ENCODE results near the gene HAAO.

Gene HAAO

DNA sequence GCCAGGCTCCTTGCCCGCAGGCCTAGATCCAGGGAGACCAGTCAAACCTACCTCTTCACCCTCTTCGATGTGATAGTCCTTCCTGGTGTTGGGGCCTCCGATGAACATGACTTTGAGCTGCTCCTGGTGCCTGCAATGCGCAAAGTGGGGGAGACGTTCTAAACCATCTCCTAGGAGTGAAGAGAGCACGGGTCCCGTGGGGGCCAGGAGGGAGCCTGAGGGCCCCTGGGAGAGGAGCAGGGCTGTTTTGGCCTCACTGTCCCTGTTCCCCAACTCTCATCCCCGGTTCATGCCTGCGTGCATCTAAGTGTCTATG is 3.9 kb downstream of the HAAO start:
- CTCF ChIA-PET: no interaction called here
- POLR2A ChIA-PET: no interaction called here
- DNase-seq (ENCODE audit: extremely low spot score): no peak
- TF ChIP-seq SP1 (IDR thresholded peaks at IDR 0.05) (no peak), FOXM1 (IDR thresholded peaks at IDR 0.05; ENCODE audit: borderline replicate concordance) (no peak), BHLHE40 (IDR thresholded peaks at IDR 0.05; ENCODE audit: borderline replicate concordance) (no peak), SUZ12 (IDR thresholded peaks at IDR 0.05) (no peak), L3MBTL2 (conservative IDR thresholded peaks at IDR 0.05) (no peak), FOXA1 (IDR thresholded peaks at IDR 0.05) (no peak), NFRKB (IDR thresholded peaks at IDR 0.05) (no peak), TARDBP (IDR thresholded peaks at IDR 0.05) (no peak), HDGF (IDR thresholded peaks at IDR 0.05; ENCODE audit: borderline replicate concordance) (no peak), LEF1 (IDR thresholded peaks at IDR 0.05; ENCODE audit: borderline replicate concordance) (no peak), ELF4 (IDR thresholded peaks at IDR 0.05) (no peak), ZNF384 (IDR thresholded peaks at IDR 0.05) (no peak), FOXK2 (IDR thresholded peaks at IDR 0.05) (no peak), CTBP1 (IDR thresholded peaks at IDR 0.05; ENCODE audit: borderline replicate concordance) (no peak), ARNT (IDR thresholded peaks at IDR 0.05) (no peak)
- TF ChIP-seq, protein P1, sequence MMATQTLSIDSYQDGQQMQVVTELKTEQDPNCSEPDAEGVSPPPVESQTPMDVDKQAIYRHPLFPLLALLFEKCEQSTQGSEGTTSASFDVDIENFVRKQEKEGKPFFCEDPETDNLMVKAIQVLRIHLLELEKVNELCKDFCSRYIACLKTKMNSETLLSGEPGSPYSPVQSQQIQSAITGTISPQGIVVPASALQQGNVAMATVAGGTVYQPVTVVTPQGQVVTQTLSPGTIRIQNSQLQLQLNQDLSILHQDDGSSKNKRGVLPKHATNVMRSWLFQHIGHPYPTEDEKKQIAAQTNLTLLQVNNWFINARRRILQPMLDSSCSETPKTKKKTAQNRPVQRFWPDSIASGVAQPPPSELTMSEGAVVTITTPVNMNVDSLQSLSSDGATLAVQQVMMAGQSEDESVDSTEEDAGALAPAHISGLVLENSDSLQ (IDR thresholded peaks at IDR 0.05): no peak

DNA sequence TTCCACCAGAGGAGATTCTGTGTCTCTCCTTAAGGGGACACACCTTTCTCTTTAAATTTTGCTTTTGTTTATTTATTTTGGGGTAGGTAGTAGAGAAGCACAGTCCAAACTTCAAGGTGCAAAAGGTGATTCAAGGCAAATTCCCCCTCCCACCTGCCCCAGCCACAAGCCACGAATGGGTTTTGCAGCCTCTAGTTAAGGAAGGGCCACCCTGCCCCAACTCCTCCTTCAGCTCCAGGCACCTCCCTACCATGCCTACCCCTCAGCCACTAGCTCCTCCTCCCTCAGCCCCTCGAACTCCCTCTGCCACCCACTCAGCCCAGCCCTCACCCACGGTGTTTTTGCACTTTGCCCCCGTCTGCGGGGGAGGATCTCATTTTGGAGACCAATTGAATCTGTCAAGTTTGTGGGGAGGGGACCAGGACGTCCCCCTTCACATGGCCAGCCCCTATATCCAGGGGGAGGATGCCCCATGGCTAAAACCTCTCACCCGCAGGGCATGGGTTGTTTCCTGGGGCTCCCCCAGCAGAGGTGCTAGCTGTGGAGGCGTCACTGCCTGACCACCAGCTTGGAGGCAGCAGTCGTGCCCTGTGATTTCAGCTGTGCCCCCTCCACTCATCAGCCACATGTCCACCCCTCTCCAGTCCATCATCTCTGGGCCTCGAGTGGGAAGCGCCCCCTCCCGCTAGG is 4.5 kb downstream of the HAAO start:
- no peak for DNase-seq (ENCODE audit: extremely low spot score)
- ChIA-PET CTCF (no interaction called here), POLR2A (no interaction called here)
- no peak for TF ChIP-seq LEF1 (IDR thresholded peaks at IDR 0.05; ENCODE audit: borderline replicate concordance)
- no peak for TF ChIP-seq ARNT (IDR thresholded peaks at IDR 0.05)
- no peak for TF ChIP-seq TARDBP (IDR thresholded peaks at IDR 0.05)
- no peak for TF ChIP-seq BHLHE40 (IDR thresholded peaks at IDR 0.05; ENCODE audit: borderline replicate concordance)
- TF ChIP-seq ZNF384 (IDR thresholded peaks at IDR 0.05): no peak
- TF ChIP-seq ELF4 (IDR thresholded peaks at IDR 0.05): no peak
- no peak for TF ChIP-seq CTBP1 (IDR thresholded peaks at IDR 0.05; ENCODE audit: borderline replicate concordance)
- TF ChIP-seq SUZ12 (IDR thresholded peaks at IDR 0.05): no peak
- no peak for TF ChIP-seq FOXM1 (IDR thresholded peaks at IDR 0.05; ENCODE audit: borderline replicate concordance)
- TF ChIP-seq L3MBTL2 (conservative IDR thresholded peaks at IDR 0.05): no peak
- TF ChIP-seq, protein P1 (IDR thresholded peaks at IDR 0.05): no peak
- no peak for TF ChIP-seq SP1 (IDR thresholded peaks at IDR 0.05)
- no peak for TF ChIP-seq HDGF (IDR thresholded peaks at IDR 0.05; ENCODE audit: borderline replicate concordance)
- TF ChIP-seq NFRKB (IDR thresholded peaks at IDR 0.05): no peak
- no peak for TF ChIP-seq FOXA1 (IDR thresholded peaks at IDR 0.05)

DNA sequence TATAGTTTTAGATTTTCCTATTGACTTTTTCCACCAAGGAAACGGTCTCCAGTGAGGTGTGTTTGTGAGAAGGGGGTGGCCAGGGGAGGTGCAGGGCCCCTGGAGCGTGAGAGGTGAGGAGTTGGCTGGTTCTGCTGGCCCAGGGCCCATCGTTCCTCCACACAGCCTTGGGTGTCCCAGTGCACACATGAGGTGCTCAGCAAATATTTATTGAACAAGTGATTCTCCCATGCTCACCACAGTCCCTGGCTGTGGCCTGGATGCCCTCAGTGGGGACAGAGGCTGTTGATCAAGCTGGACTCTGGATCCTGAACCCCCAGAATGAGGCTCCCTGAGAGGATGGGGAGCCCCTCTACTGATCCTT is 5.0 kb downstream of the HAAO start:
- TF ChIP-seq CTBP1 (IDR thresholded peaks at IDR 0.05; ENCODE audit: borderline replicate concordance) (no peak), FOXK2 (IDR thresholded peaks at IDR 0.05) (no peak), SP1 (IDR thresholded peaks at IDR 0.05) (no peak), ZNF384 (IDR thresholded peaks at IDR 0.05) (no peak), FOXA1 (IDR thresholded peaks at IDR 0.05) (no peak), TARDBP (IDR thresholded peaks at IDR 0.05) (no peak), SUZ12 (IDR thresholded peaks at IDR 0.05) (no peak), FOXM1 (IDR thresholded peaks at IDR 0.05; ENCODE audit: borderline replicate concordance) (no peak), L3MBTL2 (conservative IDR thresholded peaks at IDR 0.05) (no peak), ELF4 (IDR thresholded peaks at IDR 0.05) (no peak), BHLHE40 (IDR thresholded peaks at IDR 0.05; ENCODE audit: borderline replicate concordance) (no peak), LEF1 (IDR thresholded peaks at IDR 0.05; ENCODE audit: borderline replicate concordance) (no peak), NFRKB (IDR thresholded peaks at IDR 0.05) (no peak), HDGF (IDR thresholded peaks at IDR 0.05; ENCODE audit: borderline replicate concordance) (no peak), ARNT (IDR thresholded peaks at IDR 0.05) (no peak)
- TF ChIP-seq, protein P1 (IDR thresholded peaks at IDR 0.05): no peak
- POLR2A ChIA-PET: no interaction called here
- no peak for DNase-seq (ENCODE audit: extremely low spot score)
- CTCF ChIA-PET: no interaction called here

DNA sequence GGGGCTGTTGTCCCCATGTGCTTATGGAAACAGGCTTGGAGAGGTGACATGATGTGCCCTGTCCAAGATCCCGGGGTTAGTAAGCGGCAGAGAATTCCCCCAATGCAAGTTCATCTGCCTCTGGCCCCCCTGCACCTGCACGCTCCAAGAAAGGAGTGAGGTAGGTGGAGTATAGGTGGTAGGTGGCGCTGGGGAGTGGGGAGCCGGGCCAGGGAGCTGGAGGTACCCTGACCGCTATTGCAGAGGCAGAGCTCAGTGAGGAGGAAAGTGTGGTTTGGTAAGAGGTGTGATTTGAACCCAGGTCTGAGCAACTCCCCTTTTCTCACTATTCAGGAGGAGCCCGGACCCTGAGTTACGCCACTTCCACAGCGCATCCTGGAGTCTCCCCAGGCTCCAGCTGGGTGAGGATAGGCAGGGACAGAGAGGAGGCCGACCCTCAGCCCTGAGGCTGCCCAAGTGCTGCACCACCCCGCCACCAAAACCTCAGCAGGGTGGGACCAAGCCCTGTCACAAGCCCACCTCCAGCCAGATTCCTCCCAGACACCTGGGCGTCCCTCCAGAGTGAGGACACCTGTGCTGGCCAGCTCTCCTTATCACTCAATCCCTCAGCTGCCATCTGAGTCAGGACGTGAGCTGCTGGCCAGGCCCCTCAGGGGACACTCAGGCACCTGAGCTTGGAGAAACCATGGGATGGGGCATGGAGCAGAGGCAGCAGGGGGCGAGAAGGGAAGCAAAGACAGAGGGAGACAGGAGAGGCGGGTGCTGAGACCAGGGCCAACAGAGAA is 5.6 kb downstream of the HAAO start:
- ChIA-PET POLR2A (no interaction called here), CTCF (no interaction called here)
- no peak for DNase-seq (ENCODE audit: extremely low spot score)

GRCh38 chr2:42784204-42784880 is 8.0 kb downstream of the HAAO start:
- no peak for DNase-seq (ENCODE audit: extremely low spot score)
- CTCF ChIA-PET: no interaction called here
- TF ChIP-seq FOXK2 (IDR thresholded peaks at IDR 0.05): no peak
- TF ChIP-seq SP1 (IDR thresholded peaks at IDR 0.05): no peak
- TF ChIP-seq SUZ12 (IDR thresholded peaks at IDR 0.05): no peak
- TF ChIP-seq FOXM1 (IDR thresholded peaks at IDR 0.05; ENCODE audit: borderline replicate concordance): no peak
- TF ChIP-seq NFRKB (IDR thresholded peaks at IDR 0.05): no peak
- TF ChIP-seq L3MBTL2 (conservative IDR thresholded peaks at IDR 0.05): no peak
- no peak for TF ChIP-seq CTBP1 (IDR thresholded peaks at IDR 0.05; ENCODE audit: borderline replicate concordance)
- TF ChIP-seq TARDBP (IDR thresholded peaks at IDR 0.05): no peak
- TF ChIP-seq LEF1 (IDR thresholded peaks at IDR 0.05; ENCODE audit: borderline replicate concordance): no peak
- no peak for TF ChIP-seq BHLHE40 (IDR thresholded peaks at IDR 0.05; ENCODE audit: borderline replicate concordance)
- TF ChIP-seq ZNF384 (IDR thresholded peaks at IDR 0.05): no peak
- TF ChIP-seq ELF4 (IDR thresholded peaks at IDR 0.05): no peak
- TF ChIP-seq, protein P1 (IDR thresholded peaks at IDR 0.05): no peak
- no peak for TF ChIP-seq ARNT (IDR thresholded peaks at IDR 0.05)
- no peak for TF ChIP-seq FOXA1 (IDR thresholded peaks at IDR 0.05)
- no peak for TF ChIP-seq HDGF (IDR thresholded peaks at IDR 0.05; ENCODE audit: borderline replicate concordance)
- POLR2A ChIA-PET: interaction anchor here (1.1 to 1.6 kb wide), 2 partner anchors 25 to 26 kb away, joined by 3 to 8 read pairs; no protein-coding TSS in a partner anchor

More for the DNA sequence above, 5.6 kb downstream of the HAAO start:
- TF ChIP-seq NFRKB (IDR thresholded peaks at IDR 0.05) (no peak), TARDBP (IDR thresholded peaks at IDR 0.05) (no peak), ZNF384 (IDR thresholded peaks at IDR 0.05) (no peak), ELF4 (IDR thresholded peaks at IDR 0.05) (no peak), HDGF (IDR thresholded peaks at IDR 0.05; ENCODE audit: borderline replicate concordance) (no peak)
